GM12878 (cell line): ENCODE measurements around the gene CCNL1. TPM values are rescaled to one million over a fixed set of nuclear protein-coding genes. Genes with fewer than 3 reads are reported as not detected.
A peak's percentile ranks its signal among the peaks of the same experiment; 100 is the strongest.

Source experiments
- BHLHE40 ChIP-seq, 2 experiments: fragments of 450-650 bp in 1 of 2; IDR thresholded peaks; 2 replicates each; pipeline ENCODE4 v1.6.1; 2011 to 2017; ENCODE audit warnings: low read depth in 2 of 2, borderline replicate concordance in 1 of 2, improper control_type of control experiment in 1 of 2, low read length in 1 of 2, mild to moderate bottlenecking in 1 of 2
- ZNF24 ChIP-seq: fragments of 450-650 bp; IDR thresholded peaks from 2 replicates; pipeline ENCODE4 v1.6.1; 2017; ENCODE audit warnings: antibody characterized with exemption, mild to moderate bottlenecking
- polyA plus RNA-seq, 11 experiments: library from polyadenylated mRNA; depleted of rRNA in 4 of 11; unstranded in 6 of 11; stranded (reverse) in 5 of 11; fragments of >200 nt; fragmentation: Nextera tagmentation in 4 of 11; fragmentation: Illumina TruSeq in 1 of 11; extraction: Ambion mirVana in 4 of 11; extraction: Trizol in 1 of 11; gene quantifications; 1 replicate in 1 of 11; 2 replicates in 10 of 11; pipeline versions ENCODE4 v1.2.1 to v1.2.3, GENCODE V29; 2011 to 2016; ENCODE audit warnings: inconsistent platforms in 2 of 11, missing spikeins in 2 of 11, low read depth in 1 of 11
- small RNA-seq: library from RNA; depleted of rRNA; stranded (forward); fragments of <200 nt; gene quantifications from one replicate; pipeline ENCODE3, GENCODE V24; 2014
- total RNA-seq, 4 experiments: library from RNA; depleted of rRNA in 3 of 4; stranded (reverse); fragments of >200 nt in 3 of 4; fragmentation: Illumina TruSeq in 1 of 4; extraction: Trizol in 1 of 4; gene quantifications; 2 replicates each; pipeline versions ENCODE4 v1.2.1 to v1.2.3, GENCODE V29; 2013 to 2021
- TF ChIP-seq, protein P1 (sequence below): fragments of 450-650 bp; IDR thresholded peaks from 2 replicates; pipeline ENCODE4 v1.6.1; 2016; ENCODE audit warnings: mild to moderate bottlenecking
- TF ChIP-seq, protein P2 (sequence below): fragments of 450-650 bp; IDR thresholded peaks from 2 replicates; pipeline ENCODE4 v1.6.1; 2017; ENCODE audit warnings: mild to moderate bottlenecking, moderate library complexity

The CCNL1 gene
- total and polyA plus RNA-seq, 10 of the 15 experiments (the other 5 are each of a cell fraction or from before 2014, with no cell fraction given) = 22.2 to 174 (median 115) TPM

DNA sequence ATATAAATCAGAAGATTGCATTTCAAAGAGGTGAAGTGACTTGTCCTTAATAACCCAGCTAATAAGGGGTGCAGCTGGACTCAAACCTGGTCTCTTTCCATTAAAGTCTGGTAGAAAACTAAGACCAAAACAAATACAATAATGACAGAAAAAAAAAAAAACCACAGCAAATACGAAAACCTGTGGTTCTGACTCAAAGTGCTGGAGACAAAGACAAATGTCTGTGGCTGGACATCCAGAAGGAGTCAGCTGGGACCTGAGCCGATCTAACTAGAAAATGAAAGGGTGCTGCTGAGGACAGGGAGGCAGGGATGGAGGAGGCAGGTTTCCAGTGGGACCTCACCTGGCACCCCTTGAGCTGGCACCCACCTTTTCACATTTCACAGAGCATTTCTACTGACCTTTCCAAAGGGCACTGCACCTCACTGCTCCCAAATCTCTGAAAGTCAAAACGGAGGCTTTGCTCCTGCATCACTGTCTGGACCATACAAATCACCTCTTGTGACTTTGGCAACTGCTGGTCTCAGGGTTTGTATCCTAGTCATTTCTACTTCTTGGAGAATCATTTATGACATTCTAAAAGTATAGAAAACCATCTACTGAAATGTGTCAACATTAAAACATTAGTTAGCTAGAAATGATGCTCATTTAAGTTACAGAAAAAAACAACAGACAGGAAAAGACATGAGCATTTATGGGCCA lies 61.7 kb downstream of the CCNL1 start (continued):
- TF ChIP-seq, protein P1, sequence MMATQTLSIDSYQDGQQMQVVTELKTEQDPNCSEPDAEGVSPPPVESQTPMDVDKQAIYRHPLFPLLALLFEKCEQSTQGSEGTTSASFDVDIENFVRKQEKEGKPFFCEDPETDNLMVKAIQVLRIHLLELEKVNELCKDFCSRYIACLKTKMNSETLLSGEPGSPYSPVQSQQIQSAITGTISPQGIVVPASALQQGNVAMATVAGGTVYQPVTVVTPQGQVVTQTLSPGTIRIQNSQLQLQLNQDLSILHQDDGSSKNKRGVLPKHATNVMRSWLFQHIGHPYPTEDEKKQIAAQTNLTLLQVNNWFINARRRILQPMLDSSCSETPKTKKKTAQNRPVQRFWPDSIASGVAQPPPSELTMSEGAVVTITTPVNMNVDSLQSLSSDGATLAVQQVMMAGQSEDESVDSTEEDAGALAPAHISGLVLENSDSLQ = peak; percentile 36; the same call in 1 of the 2 replicates
- TF ChIP-seq, protein P2, sequence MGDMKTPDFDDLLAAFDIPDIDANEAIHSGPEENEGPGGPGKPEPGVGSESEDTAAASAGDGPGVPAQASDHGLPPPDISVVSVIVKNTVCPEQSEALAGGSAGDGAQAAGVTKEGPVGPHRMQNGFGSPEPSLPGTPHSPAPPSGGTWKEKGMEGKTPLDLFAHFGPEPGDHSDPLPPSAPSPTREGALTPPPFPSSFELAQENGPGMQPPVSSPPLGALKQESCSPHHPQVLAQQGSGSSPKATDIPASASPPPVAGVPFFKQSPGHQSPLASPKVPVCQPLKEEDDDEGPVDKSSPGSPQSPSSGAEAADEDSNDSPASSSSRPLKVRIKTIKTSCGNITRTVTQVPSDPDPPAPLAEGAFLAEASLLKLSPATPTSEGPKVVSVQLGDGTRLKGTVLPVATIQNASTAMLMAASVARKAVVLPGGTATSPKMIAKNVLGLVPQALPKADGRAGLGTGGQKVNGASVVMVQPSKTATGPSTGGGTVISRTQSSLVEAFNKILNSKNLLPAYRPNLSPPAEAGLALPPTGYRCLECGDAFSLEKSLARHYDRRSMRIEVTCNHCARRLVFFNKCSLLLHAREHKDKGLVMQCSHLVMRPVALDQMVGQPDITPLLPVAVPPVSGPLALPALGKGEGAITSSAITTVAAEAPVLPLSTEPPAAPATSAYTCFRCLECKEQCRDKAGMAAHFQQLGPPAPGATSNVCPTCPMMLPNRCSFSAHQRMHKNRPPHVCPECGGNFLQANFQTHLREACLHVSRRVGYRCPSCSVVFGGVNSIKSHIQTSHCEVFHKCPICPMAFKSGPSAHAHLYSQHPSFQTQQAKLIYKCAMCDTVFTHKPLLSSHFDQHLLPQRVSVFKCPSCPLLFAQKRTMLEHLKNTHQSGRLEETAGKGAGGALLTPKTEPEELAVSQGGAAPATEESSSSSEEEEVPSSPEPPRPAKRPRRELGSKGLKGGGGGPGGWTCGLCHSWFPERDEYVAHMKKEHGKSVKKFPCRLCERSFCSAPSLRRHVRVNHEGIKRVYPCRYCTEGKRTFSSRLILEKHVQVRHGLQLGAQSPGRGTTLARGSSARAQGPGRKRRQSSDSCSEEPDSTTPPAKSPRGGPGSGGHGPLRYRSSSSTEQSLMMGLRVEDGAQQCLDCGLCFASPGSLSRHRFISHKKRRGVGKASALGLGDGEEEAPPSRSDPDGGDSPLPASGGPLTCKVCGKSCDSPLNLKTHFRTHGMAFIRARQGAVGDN = no peak
- no peak for TF ChIP-seq BHLHE40 (IDR thresholded peaks at IDR 0.05; ENCODE audit: borderline replicate concordance in 1 of 2, low read depth in 2 of 2, low read length in 1 of 2)
- no peak for TF ChIP-seq ZNF24

Small RNAs within 50 kb of the gene (small RNA-seq; reads per million reads assigned to genes)
- gene RF00019 (not detected), gene RNA5SP146 (not detected)
